Mucosa of gallbladder (tissue), 1 donor: ENCODE data around the gene CPN1. TPM values are rescaled to one million over a fixed set of nuclear protein-coding genes. Genes with fewer than 3 reads are reported as not detected.
A peak's percentile ranks its signal among the peaks of the same experiment; 100 is the strongest.
"Not testable (repeated sequence)": the region's sequence is repeated elsewhere in the genome, so short reads cannot be mapped to it uniquely, and the experiment has no call there.

ENCODE experiments used
- DNase-seq: peaks from one replicate; pipeline ENCODE4 v3.0.0-alpha.2; 2020; ENCODE audit warnings: low spot score
- total RNA-seq: library from RNA; stranded (reverse); gene quantifications from one replicate; pipeline ENCODE4 v1.2.1, GENCODE V29; 2021
- donor health status: DM: no; HTN: no; CAD: no.

Gene CPN1
- total RNA-seq, 1 donor from 2014 or later = not detected

- DNase-seq = no peak
Observed at GRCh38 chr10:100022403-100022802, 59.3 kb downstream of the CPN1 start.

GRCh38 chr10:100021322-100021721 lies 60.3 kb downstream of the CPN1 start:
- DNase-seq = no peak

- no peak for DNase-seq
Observed at GRCh38 chr10:100020886-100021253, 60.8 kb downstream of the CPN1 start.

- no peak for DNase-seq
Observed at GRCh38 chr10:100020142-100020885, 61.4 kb downstream of the CPN1 start.

GRCh38 chr10:100019787-100020141 lies 61.9 kb downstream of the CPN1 start:
- peak; percentile 32 for DNase-seq

GRCh38 chr10:100014071-100014762 lies 67.5 kb downstream of the CPN1 start:
- no peak for DNase-seq

GRCh38 chr10:100013621-100014020 lies 68.0 kb downstream of the CPN1 start:
- DNase-seq = no peak

- not testable (repeated sequence) for DNase-seq
Observed at GRCh38 chr10:100011906-100012305, 69.8 kb downstream of the CPN1 start.

GRCh38 chr10:100009793-100010676 lies 71.6 kb downstream of the CPN1 start, which contains the start of gene DNMBP:
Gene DNMBP, minus strand, starts transcription at chr10:100009947. Its CDS starts 37,823 bp downstream, at chr10:99972124.
- peak; percentile 78 for DNase-seq

- DNase-seq = no peak
Observed at GRCh38 chr10:100009283-100009792, 72.3 kb downstream of the CPN1 start.

- no peak for DNase-seq
Observed at GRCh38 chr10:100008708-100009282, 72.9 kb downstream of the CPN1 start.

- no peak for DNase-seq
Observed at GRCh38 chr10:100008142-100008522, 73.5 kb downstream of the CPN1 start.

- no peak for DNase-seq
Observed at GRCh38 chr10:100007231-100008141, 74.2 kb downstream of the CPN1 start.

- no peak for DNase-seq
Observed at GRCh38 chr10:100006243-100006886, 75.3 kb downstream of the CPN1 start.

GRCh38 chr10:100004805-100005510 lies 76.7 kb downstream of the CPN1 start:
- DNase-seq = no peak

GRCh38 chr10:100000109-100000644 lies 81.5 kb downstream of the CPN1 start:
- DNase-seq = no peak

- DNase-seq = no peak
Observed at GRCh38 chr10:99999319-100000108, 82.2 kb downstream of the CPN1 start.

GRCh38 chr10:99998889-99999288 lies 82.8 kb downstream of the CPN1 start:
- DNase-seq = no peak
